Activated naive CD8-positive, alpha-beta T cell treated with anti-CD3 and anti-CD28 coated beads, Interleukin-2, amount 50 U/mL, for 16 hours (primary cell): ENCODE measurements around the gene RASSF7.
A peak's percentile ranks its signal among the peaks of the same experiment; 100 is the strongest.

ENCODE experiments used
- DNase-seq: peaks from one replicate; pipeline ENCODE4 v3.0.0-alpha.2; 2020; ENCODE audit warnings: low read depth, low spot score

The RASSF7 gene

DNA sequence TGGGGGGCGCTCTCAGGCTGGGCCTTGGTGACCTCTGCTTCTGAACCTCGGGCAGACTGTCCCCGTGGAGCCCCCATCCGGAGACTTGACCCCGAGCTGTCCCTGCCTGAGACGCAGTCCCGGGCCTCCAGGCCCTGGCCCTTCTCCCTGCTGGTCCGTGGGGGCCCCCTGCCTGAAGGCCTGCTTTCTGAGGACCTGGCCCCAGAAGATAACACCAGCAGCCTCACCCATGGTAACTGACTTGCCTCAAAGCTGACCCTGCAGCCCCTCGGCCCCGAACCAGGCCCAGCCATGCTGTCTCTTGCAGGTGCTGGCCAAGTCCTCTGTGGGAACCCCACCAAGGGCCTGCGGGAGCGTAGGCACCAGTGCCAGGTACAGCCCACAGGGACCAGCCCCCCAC lies 9.2 kb upstream of the RASSF7 start:
- DNase-seq, result no peak

DNA sequence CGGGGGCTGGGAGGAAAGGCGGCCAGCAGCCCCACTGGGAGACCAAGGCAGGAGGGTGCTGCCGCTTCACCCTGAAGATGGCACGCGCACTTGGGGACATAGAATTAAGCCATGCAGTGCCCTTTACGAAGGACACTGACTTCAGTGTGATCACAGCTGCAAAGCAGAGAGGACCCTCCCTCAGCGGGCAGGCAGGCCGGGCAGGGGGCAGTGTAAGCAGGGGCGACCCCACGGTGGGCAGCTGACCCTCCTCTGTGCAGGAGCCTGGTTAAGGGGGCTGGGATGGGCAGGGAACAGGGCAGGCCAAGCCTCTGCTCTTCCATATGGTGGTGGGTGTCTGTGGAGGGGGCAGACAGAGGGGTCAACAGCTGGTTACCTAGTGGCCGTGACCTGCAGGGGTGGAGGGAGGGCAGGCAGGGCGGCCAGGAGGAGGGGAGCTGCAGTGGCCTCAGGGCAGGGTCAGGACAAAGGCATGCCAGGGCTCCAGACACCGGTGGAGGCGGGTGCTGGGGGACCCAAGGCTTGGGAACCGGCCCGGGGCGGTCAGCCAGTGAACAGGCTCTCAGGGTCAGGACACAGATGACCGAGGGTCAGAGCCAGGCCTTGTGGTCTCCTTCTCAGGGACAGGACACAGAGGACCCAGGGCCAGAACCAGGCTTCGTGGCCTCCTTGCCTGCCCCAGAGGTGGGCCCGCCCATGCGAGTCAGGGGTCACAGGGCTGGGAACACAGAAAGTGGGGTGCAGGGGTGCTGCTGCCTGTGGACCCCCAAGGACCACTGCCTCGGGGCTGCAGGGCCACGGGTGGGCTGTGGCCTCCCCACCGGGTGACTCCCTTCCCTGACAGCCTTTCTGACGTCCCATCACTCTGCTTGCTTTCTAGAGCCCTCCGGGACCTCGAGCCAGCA lies 7.4 kb upstream of the RASSF7 start:
- no peak for DNase-seq

DNA sequence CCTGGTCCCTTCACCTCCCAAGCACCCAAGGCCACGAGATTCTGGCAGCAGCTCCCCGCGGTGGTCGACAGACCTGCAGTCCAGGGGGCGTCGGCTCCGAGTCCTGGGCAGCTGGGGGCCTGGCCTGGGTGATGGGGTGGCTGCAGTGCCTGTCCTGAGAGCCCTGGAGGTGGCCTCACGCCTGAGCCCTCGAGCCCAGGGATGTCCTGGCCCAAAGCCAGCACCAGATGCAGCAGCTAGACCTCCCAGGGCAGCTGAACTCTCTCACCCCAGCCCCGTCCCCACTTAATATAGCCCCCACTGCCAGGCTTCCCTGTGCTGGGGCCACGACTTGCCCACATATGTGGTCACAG lies 6.8 kb upstream of the RASSF7 start:
- DNase-seq, result no peak

DNA sequence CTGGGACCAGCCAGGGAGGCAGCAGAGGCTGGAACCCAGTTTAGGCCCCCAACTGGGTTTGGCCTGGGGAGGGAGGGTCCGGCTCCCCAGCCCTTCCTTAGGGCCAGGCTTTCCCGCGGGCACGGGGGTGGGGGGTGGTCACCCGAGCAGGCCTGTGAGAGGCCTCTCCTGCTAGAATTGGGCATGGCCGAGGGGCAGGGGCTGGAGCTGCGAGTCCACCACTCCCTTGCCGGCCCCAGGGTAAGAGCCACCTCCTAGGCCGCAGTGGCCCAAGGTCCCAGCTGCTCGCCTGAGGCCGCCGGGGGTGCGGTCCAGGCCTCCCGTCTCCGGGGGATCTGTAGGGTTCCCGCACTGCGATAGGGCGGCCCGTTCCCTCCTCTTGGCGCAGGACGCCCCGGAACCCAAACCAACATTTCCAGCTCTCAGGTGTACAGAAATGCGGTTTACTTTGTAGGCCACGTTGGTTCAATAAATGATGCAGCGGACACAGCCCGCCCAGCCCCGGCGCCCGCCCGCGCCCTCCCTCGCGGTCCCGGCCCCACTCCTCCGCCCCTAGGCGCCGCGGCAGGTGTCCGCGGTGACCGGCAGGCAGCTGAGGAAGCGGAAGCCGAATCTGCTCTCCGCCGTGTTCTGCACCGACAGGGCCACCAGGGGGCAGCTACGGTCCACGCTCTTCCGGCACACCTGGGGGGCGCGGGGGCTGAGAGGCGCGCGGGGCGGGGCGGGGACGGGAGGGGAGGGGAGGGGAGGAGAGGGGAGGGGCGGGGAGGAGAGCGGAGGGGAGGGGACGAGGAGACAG lies 6.1 kb upstream of the RASSF7 start:
- DNase-seq, result peak; percentile 55

DNA sequence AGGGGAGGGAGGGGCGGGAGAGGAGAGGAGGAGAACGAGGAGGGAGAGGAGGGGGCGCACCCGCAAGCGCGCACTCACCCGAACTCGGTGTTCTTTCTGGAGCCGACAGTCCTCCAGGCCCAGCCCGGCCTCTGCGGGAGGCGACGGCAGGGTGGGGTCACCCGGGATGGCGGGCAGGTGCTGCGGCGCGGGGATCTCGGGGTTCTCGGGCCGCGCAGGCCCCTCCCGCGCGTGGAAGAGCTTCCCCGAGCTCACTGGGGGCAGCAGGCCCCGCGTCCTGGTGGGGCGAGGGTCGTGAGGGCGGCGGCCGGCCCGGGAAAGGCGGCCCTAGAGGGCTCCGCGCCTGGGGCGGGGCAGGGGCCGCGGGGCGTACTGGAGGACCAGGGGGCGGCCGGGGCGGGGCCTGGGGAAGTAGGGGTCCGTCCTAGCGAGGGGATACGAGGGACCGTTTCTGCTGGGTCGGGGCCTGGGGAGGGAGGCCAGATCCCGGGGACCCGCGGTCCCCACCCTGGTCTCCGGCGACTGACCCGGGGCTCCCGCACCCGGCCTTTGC lies 5.5 kb upstream of the RASSF7 start:
- DNase-seq, result no peak

DNA sequence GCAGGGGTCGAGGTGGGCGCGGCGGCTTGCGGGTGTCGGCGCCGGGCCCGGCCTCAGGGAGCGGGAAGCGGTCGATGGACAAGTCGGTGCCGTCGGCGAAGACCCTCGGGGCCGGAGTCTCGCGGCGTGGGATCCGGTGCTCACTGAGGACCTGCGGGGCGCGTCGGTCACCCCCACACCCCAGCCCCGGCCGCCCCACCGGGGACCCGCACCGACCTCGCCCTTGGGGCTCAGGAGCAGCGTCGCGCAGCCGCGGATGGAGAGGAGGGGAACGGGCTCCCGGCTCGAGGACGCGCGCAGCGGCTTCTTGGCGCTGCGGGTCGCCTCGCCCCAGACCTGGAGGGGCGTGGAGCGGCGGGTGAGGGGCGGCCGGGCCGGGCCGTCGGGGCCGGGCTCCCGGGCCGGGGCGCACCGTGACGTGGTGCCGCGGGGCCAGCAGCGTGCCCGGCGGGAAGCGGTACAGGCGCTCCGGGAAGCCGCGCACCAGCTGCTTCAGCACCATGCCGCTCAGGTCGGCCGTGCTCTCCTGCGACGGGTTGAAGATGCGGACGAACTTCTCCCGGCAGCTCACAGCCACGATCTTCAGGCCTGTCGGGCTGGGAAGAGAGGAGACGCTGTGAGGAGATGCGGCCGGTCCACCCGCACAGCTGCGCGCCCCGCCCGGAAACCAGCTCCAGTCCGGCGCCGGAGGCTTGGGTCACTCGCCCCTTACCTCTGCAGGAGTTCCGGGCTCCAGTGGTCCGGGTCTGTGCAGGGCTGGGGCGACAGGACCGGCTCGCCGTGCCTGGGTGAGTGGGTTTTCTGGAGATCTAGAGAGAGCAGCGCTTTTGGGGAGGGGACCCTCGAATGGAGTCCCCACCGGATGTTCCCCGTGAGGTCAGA lies 4.7 kb upstream of the RASSF7 start:
- no peak for DNase-seq

DNA sequence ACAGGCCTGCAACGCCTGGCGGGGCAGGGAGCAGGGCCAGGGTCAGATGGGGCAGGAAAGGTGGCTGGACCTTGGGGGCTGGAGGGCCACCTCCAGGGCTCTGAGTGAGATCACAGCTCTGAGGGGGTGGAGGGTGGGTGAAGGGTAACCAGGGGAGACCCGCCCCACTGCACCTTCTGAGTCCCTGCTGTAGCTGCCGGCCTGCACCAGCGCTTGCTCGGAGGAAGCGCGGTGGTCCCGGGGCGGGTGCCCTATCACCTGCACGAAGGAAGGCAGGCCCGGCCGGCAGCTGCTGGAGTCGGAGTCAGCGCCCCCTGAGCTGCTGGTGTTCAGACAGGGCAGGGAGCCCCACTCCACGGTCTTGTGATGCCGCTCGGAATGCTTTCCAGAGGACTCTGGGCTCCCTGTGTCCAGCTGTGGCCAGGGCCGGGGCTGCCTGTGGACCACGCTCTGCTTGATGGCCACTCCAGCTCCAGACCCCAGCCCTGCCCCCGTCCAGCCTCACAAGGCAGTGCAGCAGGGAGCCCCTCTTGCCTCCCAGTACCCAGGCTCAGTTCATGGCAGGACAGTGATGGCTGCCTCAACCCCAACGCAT lies 4.0 kb upstream of the RASSF7 start:
- no peak for DNase-seq

DNA sequence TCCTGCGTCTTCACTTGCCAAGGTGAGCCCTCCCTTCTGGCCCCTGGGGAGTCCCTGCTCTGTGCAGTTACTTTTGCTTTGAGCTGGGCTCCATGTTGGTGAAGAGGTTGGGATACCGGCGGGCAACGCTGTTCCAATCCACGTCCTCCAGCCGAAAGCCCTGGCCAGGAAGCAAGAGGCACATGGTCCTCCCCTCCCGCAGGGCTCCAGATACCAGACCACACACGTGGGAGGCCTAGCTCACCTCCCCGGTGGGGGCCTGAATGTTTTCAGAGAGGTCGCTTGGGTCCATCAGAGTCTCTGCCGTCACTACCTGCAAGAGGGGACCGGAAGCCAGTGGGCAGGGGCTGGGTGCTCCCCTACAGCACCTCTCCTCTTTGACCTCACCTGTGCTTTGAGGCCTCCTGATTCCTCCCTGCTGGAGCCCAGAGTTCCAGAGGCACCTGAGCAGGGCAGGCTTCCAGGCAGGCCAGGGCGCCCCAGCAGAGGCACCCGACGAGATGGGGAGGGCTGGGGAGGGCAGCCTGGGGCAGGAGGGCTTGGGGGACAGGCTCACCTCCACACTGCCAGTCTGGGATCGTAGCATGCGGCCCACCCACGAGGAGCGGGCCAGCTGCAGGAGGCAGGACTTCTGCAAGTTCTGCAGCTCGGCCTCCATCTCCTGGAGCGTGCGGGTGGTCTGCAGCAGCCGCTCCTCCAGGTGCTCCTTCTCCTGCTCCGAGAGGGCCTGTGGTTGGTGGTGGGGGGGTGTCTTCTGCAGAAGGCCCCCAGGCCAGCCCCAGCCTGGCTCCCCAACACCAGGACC lies 3.2 kb upstream of the RASSF7 start:
- no peak for DNase-seq

DNA sequence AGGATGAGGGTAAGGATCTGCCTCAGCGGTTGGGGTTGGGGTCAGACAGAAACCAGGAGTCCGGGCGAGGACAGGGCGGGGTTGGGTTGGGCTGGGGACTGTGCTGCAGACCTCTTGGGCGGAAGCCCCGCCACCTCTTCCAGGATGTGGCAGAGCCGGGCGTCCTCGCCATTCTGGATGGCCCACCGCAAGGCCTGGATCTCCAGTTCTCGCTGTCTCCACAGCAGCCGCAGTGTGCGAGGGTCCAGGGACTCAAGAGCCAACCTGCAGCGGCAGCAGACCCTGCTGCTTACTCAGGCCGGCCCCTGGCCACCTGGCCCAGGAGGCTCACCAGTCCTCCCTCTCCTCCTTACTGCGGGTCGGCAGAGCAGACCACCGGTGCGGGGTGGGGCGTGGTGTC lies 2.3 kb upstream of the RASSF7 start:
- DNase-seq, result no peak

DNA sequence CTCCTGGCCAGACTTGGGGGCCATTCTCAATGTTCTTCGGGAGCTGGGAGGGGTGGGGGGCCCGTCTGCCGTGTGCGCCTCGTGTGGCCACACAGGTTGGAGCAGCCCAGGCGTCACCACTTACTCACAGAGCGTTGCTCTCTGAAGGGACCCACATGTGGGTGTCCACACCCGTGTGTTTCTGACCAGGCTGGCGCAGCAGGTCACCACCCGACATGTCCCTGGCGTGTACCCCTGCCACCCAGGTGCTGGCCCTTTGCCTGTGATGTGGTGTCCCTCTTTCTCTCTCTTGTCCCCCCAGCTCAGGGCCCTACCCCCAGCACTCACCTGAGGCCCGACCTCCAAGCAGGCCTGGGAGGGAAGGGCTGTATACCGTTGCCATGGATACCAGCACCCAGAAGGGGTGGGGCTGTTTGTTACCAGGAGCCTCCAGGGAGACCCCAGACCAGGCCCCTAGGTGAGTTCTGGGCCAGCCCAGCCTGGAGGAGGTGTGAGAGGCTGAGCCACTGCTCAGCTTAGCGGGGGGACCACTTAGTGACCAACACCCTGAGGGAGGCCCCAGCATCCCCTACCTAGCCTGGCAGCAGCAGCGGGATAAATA lies 1.6 kb upstream of the RASSF7 start:
- no peak for DNase-seq

DNA sequence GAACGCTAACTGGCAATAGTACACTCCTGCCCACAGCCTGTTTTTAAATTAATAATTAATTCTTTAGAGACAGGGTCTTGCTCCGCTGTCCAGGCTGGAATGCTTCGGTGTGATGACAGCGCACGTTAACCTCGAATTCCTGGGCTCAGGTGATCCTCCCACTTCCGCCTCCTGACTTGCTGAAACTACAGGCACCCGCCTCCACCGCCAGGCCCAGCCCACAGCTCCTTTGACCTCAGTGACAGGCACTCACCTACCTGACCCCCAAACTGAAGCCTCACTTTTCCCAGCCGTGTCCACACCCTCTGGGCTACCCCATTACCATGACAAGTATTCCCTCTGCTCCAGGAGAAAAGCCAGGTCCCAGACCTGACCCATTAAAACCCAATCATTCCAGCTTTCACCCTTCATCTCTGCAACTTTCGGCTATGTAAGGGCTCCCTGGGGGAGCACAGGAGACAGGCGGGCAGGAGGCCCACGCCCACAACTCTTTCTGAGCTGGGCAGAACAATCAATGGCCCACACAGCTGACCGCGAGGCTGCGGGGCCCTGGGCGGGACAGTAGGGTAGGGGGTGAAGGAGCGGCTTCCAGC lies 962 bp upstream of the RASSF7 start:
- no peak for DNase-seq

DNA sequence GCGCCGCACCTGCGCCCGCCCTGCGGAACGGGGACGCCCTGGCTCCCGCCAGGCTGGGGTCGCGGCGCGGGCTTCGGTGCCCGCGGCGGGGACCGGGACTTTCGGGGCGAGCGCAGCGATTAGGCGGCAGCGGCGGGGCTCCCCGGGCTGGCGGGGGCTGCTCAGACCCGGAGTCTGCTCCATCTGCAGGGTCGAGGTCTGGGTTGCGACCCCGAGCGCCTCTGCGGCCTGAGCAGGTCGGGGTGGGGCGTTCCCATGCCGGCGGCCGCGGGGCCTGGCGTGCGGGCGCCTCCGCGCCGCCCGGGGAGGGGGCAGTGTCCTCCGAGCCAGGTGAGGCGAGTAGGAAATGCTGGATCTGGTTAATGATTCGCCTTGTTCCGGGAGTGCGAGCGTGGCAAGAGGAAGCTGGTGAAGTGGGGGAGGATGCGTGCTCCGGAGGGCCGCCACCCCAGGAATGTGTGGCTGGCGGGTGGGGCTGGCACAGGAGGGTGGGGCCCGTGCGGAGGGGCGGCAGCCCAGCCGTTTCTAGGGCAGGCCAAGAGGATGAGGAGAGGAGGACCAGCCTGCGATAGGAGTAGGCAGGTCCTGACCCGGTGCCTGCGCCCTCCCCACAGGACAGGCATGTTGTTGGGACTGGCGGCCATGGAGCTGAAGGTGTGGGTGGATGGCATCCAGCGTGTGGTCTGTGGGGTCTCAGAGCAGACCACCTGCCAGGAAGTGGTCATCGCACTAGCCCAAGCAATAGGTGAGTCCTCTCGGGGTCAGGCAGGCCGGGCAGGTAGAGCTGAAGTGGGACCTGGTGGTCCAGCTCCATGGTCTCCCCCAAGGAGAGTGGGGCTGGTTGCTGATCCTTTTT lies 606 bp downstream of the RASSF7 start:
- DNase-seq, result no peak

DNA sequence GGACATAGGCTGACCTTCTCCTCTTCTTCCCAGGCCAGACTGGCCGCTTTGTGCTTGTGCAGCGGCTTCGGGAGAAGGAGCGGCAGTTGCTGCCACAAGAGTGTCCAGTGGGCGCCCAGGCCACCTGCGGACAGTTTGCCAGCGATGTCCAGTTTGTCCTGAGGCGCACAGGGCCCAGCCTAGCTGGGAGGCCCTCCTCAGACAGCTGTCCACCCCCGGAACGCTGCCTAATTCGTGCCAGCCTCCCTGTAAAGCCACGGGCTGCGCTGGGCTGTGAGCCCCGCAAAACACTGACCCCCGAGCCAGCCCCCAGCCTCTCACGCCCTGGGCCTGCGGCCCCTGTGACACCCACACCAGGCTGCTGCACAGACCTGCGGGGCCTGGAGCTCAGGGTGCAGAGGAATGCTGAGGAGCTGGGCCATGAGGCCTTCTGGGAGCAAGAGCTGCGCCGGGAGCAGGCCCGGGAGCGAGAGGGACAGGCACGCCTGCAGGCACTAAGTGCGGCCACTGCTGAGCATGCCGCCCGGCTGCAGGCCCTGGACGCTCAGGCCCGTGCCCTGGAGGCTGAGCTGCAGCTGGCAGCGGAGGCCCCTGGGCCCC lies 1.4 kb downstream of the RASSF7 start:
- no peak for DNase-seq

DNA sequence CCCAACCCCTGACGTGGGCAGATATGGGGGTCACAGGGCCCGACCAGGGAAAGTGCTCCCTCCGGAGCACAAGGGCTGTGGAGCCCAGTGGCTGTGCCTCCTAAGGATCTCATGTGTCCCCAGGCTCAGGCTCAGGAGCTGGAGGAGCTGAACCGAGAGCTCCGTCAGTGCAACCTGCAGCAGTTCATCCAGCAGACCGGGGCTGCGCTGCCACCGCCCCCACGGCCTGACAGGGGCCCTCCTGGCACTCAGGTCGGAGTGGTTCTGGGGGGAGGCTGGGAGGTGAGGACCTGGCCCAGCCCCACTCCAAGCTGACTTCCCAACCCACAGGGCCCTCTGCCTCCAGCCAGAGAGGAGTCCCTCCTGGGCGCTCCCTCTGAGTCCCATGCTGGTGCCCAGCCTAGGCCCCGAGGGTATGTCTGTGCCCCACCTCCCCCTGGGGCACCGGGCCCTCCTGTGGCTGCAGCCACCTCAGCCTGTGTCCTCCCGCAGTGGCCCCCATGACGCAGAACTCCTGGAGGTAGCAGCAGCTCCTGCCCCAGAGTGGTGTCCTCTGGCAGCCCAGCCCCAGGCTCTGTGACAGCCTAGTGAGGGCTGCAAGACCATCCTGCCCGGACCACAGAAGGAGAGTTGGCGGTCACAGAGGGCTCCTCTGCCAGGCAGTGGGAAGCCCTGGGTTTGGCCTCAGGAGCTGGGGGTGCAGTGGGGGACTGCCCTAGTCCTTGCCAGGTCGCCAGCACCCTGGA lies 2.5 kb downstream of the RASSF7 start:
- DNase-seq, result no peak

DNA sequence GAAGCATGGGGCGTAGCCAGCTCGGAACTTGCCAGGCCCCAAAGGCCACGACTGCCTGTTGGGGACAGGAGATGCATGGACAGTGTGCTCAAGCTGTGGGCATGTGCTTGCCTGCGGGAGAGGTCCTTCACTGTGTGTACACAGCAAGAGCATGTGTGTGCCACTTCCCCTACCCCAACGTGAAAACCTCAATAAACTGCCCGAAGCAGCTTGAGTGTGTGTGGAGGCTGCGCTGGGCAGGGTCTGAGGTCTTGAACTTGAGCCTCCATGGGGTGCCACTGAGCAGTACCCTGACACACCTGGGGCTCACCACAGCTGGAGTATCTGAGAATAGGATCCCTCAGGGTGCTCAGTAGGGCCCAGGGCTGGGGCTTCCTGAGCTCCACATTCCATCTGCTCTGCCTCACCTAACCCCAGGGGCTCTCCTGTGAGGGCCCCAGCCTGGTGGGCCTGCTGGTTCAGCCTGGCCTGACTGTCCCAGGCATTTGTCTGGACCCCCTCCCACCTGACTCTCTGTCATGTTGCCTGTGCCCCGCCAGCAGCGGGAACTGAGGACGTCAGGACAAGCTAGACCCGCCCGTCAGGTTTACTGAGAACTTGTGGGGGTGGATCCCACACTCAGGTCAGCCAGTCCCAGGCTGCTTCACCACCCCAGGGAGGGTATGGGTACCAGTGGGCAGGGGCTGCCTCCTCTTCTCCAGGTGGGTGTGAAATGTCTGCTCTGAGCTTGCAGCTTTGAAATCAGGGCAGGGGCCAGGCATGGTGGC lies 3.2 kb downstream of the RASSF7 start:
- no peak for DNase-seq

DNA sequence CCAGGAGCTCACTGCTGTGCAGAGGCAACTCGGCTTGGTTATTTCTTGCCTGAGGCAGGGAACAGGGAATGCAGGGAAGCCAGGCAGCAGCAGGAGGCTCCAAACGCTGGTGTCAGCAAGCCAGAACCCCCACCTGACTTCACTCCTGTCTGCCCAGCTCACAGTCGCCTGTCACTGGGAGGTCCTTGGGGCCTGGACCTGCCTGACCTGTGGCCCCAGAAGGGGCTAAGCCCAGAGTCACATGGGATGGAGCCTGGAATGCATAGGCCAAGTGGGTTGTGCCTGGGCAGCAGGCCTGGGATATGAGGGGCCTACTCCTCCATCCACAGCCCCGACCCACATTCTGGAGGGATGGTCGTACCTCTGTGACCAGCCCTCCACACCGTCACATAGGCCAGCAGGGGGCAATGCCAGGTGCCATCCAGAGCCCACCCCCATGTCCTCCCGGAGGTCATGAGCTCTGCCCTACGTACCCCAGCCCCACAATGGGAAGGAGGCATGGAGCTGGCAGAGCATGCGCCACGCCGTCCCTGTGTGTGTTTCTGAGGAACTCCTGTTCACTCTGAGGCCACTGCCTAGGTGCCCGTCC lies 5.2 kb downstream of the RASSF7 start:
- no peak for DNase-seq
